ENCODE results near the gene MCM10. TPM values are rescaled to one million over a fixed set of nuclear protein-coding genes. Genes with fewer than 3 reads are reported as not detected.

Gene MCM10
- total RNA-seq, 1 experiment from 2014 or later: 43.1 TPM

DNA sequence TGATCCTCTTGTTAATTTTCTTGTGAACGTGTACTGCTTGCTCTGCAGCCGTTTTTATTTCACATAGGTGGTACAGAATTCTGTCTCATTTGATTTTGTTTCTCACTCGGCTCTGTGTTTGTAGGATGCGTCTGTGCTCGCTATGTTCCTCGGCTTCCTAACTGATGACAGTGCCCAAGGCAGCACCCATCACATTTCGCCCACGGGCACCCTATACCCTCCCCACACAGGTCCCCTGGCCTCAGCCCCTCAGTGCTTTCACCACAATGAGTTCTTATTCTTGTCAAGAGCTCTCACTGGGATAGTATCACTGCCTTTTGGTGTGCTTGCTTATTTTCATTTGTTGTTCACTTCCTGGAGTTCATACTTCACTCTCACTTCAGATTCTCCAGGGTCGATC, 44.7 kb downstream of the MCM10 start:
- intact Hi-C loops (cut with micrococcal nuclease): loop anchor here (1.0 kb wide), 1 partner anchor 96 kb away; no protein-coding TSS in a partner anchor
- Histone ChIP-seq H3K36me3 (ENCODE audit: control insufficient read depth in 1 of 2, insufficient read depth in 2 of 2, low read length in 2 of 2) (peaks cover 25 to 56% of the 10 kb centered on the region in 2 experiments), H3K9ac (ENCODE audit: low read length) (no peak overlapping the region), H4K20me1 (ENCODE audit: insufficient read depth) (no peaks in the 10 kb centered on the region), H3K79me2 (ENCODE audit: insufficient read depth, low read length) (no peaks in the 10 kb centered on the region), H2AFZ (ENCODE audit: low read depth, low read length, poor library complexity, severe bottlenecking) (no peak overlapping the region), H3K27me3 (ENCODE audit: insufficient read depth, low read length) (no peaks in the 10 kb centered on the region), H3K4me1 (ENCODE audit: control insufficient read depth in 1 of 2, insufficient read depth in 2 of 2, low read length in 2 of 2) (no peaks in the 10 kb centered on the region), H3K9me3 (ENCODE audit: control insufficient read depth in 1 of 2, insufficient read depth in 1 of 2, low read depth in 1 of 2, low read length in 2 of 2) (no peaks in the 10 kb centered on the region), H3K4me2 (ENCODE audit: low read length) (no peak overlapping the region), H3K4me3 (replicated peaks in 1 of 2; ENCODE audit: low read depth in 1 of 2, low read length in 2 of 2) (no peak overlapping the region), H3K9me2 (ENCODE audit: insufficient read depth) (no peaks in the 10 kb centered on the region), H3K27ac (ENCODE audit: low read depth, low read length) (no peak overlapping the region)
- TF ChIP-seq CEBPB (IDR thresholded peaks at IDR 0.05; ENCODE audit: low read depth) (no peak), TCF7L2 (IDR thresholded peaks at IDR 0.05; ENCODE audit: borderline replicate concordance, extremely low read depth, insufficient read depth, insufficient read length) (no peak), CBX3 (IDR thresholded peaks at IDR 0.05; ENCODE audit: low read depth) (no peak), EZH2 (IDR thresholded peaks at IDR 0.05) (no peak), SRF (IDR thresholded peaks at IDR 0.05; ENCODE audit: low read depth) (no peak), EGR1 (IDR thresholded peaks at IDR 0.05; ENCODE audit: low read depth) (no peak), ELF1 (IDR thresholded peaks at IDR 0.05; ENCODE audit: borderline replicate concordance, low read depth) (no peak), ZFX (IDR thresholded peaks at IDR 0.05) (no peak), YY1 (IDR thresholded peaks at IDR 0.05; ENCODE audit: extremely low read depth, insufficient replicate concordance, low read depth, low read length) (no peak), POLR2AphosphoS5 (IDR thresholded peaks at IDR 0.05; ENCODE audit: low read depth, low read length) (no peak), REST (IDR thresholded peaks at IDR 0.05; ENCODE audit: low read depth) (no peak), SP1 (IDR thresholded peaks at IDR 0.05; ENCODE audit: low read depth) (no peak), ZNF274 (IDR thresholded peaks at IDR 0.05; ENCODE audit: low read depth, low read length) (no peak)
- TF ChIP-seq, protein P1, sequence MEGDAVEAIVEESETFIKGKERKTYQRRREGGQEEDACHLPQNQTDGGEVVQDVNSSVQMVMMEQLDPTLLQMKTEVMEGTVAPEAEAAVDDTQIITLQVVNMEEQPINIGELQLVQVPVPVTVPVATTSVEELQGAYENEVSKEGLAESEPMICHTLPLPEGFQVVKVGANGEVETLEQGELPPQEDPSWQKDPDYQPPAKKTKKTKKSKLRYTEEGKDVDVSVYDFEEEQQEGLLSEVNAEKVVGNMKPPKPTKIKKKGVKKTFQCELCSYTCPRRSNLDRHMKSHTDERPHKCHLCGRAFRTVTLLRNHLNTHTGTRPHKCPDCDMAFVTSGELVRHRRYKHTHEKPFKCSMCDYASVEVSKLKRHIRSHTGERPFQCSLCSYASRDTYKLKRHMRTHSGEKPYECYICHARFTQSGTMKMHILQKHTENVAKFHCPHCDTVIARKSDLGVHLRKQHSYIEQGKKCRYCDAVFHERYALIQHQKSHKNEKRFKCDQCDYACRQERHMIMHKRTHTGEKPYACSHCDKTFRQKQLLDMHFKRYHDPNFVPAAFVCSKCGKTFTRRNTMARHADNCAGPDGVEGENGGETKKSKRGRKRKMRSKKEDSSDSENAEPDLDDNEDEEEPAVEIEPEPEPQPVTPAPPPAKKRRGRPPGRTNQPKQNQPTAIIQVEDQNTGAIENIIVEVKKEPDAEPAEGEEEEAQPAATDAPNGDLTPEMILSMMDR (IDR thresholded peaks at IDR 0.05 in 2 of 3, conservative IDR thresholded peaks at IDR 0.05 in 1 of 3; ENCODE audit: borderline replicate concordance in 1 of 3, insufficient read depth in 1 of 3, low read depth in 2 of 3, low read length in 2 of 3): no peak
- TF ChIP-seq, protein P2, sequence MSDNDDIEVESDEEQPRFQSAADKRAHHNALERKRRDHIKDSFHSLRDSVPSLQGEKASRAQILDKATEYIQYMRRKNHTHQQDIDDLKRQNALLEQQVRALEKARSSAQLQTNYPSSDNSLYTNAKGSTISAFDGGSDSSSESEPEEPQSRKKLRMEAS (IDR thresholded peaks at IDR 0.05): no peak
- no peak for DNase-seq (ENCODE audit: low read depth, low spot score)
- BruUV-seq (replicated peaks): no TSS peak
- CTCF ChIA-PET: interaction anchor here (0.8 to 1.6 kb wide), 6 partner anchors 12 to 331 kb away, joined by 3 to 15 read pairs (median 5); no protein-coding TSS in a partner anchor
- POLR2A ChIA-PET: no interaction called here
- ATAC-seq: no peak
- RAD21 ChIA-PET (ENCODE audit: low non-redundant PET in 1 of 2, low total read pairs in 2 of 2, uncharacterized antibody in 2 of 2, unreplicated experiment in 2 of 2): no interaction called here

All from HCT116 (cell line).